Hematopoietic multipotent progenitor cell treated with erythropoietin and hydrocortisone succinate and interleukin-3 and kit ligand, for 17 days (in vitro differentiated cells): ENCODE results near the gene NPEPL1.
"Not testable (repeated sequence)": the region's sequence is repeated elsewhere in the genome, so short reads cannot be mapped to it uniquely, and the experiment has no call there.

Source experiments
- DNase-seq: peaks from one replicate; pipeline ENCODE4 v3.0.0-alpha.2; 2015; ENCODE audit warnings: low spot score

The NPEPL1 gene

DNA sequence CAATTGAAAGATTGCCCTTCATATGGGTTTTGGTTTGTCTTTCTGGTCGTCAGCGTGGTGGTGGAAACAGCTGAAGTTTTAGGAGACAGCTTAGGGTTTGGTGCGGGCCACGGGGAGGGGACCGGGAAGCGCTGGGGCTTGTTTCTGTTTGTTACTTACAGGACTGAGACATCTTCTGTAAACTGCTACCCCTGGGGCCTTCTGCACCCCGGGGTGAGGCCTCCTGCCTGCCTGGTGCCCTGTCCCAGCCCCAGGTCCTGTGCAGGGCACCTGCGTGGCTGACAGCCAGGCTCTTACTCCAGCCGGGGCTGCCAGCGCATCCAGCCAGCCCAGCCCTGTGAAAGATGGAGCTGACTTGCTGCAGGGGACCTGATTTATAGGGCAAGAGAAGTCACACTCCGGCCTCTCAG is 22.8 kb downstream of the NPEPL1 start:
- no peak for DNase-seq

DNA sequence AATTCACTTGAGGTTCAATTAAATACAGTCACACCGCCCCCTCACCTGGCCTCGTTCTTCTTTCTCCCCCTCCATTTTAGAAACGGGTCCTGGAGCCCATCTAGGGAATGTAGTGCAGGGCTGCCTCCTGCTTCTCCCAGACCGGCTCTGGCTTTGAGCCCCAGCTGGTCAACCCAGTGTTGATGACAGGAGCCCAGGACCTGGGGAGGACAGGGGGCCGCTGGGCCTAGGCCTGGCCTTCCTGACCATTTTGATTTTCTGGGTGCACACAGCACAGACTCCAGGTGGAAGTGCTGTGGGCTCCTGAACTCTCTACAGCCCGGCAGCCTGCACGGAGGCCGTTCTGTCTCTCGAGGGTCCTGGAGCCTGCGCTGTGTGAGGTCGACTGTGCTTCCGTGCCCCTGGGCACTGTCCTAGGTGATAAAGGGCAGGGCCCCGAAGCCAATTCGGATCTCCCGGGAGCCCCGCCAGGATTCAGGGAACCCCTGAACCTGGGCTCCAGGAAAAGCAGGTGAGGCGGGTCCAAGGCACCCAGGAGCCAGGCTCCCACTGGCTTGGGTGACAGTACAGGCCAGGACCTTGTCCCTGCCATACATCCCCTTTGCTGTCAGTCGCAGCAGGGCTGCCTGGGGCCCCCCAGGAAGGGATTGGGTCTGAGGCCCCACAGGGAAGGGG is 23.3 kb downstream of the NPEPL1 start:
- DNase-seq = no peak

DNA sequence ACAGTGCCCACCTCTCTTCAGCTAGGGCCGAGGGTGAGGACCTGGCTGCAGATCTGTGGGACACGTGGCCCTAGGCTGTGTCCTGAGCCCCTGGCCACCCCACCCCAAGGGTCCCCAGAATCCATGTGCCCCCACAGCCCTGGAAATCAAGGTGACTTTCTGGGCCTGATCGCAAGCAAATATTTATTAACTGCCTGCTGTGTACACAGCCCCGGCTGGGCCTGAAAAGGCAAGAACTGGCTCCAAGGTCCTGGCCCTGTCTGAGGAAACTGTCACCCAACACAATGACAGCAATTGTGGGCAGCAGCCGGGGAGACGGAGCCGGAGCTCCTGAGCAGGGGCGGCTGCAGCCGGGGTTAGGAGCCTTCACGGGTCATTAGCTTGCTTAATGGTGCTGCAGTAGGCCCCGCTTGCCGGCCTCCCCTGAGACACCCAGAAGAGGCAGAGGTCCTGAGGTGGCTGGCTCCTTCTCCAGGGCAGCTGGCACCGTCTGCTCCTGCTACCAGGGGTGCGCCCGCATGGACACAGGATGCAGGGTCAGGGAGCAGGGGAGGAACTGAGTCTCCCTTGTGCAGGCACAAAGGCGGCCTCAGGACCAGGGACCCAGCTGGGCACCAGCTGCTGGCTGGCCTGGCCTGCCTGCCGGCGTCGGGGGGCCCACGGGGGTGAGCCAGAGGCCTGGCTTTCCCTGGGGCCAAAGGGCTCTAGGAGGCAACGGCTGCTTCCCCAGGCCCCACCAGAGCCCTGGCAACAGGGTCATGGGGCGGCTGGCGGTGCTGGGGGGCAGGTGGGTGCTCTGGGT is 24.1 kb downstream of the NPEPL1 start:
- DNase-seq = no peak

DNA sequence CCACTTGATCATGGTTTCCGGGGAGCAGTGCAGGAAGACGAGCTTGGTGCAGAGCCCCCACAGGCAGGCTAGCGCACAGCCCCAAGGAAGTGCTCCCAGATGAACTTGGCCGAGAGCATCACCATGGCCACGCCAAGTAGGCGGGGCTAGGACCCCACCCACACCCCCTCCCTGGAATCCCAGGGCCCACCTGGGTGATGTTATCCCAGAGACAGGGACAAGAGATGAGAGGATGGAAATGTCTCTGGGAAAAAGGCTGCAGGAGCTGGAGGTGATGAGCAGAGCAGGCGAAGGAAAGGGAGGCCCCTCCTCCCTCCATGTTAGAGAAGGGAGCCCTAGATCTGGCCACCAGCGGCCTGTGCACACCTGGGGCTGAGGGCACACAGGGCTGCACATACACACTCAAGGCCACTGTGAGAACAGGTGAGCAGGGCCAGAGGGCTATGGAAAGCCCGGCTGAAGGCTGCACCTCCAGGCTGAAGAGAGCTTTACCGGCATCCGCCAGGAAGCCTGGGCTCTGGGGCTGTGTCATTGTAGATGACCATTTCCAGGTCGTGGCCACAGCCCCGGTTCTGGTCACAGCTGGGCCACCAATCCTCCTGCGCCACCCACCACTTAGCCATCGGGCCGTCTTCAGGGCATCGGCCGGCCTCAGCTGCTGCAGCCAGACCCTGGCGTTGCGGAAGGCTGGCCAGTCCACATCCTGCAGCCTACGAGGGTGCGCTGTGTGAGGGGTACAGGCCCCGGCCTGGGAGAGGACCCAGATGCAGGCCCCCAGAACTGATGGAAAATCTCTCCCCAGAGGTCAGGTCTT is 24.9 kb downstream of the NPEPL1 start:
- DNase-seq = no peak

DNA sequence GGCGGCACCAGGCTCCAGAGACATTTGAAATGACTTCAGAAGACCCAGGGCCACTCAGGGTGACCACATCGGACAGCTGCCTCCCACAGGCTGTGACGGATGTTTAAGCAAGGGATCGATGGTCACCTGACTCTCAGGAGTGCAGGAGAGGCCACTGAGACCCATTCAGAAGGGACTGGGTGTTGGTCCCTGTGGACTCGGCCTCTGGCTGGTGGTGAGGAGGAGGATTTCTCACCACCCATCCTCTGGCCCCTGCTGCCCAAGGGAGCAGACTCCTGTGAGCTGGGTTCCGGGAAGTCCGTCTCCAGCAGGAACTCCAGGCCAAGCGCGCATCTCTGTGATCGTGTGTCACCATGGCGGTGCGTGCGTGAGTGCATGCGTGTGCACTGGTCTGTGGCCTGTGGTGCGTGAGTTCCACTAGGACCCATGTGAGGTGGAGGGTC is 25.5 kb downstream of the NPEPL1 start:
- DNase-seq = no peak

DNA sequence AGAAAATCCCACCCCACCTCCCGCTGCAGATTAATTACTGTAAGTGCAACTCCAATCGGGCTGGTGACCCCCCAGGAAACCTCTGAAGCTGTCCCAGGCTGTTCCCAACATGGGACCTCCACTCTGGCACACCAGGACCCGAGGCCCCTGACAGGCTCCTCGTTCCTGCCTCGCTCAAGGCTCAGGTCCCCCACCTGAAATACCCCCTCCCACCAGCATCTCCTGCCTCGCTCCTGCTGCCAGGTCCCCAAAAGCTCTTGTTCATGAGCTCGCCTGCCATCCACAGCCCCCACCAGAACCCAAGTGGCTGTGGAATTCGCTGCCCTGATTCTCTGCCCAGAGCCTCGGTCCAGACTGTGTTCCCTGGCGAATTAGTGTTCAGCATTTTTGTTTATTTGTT is 26.1 kb downstream of the NPEPL1 start:
- no peak for DNase-seq

- DNase-seq = no peak
These were observed 26.7 kb downstream of the NPEPL1 start for GRCh38 chr20:58719258-58719657.

GRCh38 chr20:58719971-58720371 is 27.4 kb downstream of the NPEPL1 start:
- DNase-seq = no peak

GRCh38 chr20:58720890-58721289 is 28.3 kb downstream of the NPEPL1 start:
- DNase-seq = no peak

GRCh38 chr20:58721951-58722778 is 29.6 kb downstream of the NPEPL1 start:
- no peak for DNase-seq

DNA sequence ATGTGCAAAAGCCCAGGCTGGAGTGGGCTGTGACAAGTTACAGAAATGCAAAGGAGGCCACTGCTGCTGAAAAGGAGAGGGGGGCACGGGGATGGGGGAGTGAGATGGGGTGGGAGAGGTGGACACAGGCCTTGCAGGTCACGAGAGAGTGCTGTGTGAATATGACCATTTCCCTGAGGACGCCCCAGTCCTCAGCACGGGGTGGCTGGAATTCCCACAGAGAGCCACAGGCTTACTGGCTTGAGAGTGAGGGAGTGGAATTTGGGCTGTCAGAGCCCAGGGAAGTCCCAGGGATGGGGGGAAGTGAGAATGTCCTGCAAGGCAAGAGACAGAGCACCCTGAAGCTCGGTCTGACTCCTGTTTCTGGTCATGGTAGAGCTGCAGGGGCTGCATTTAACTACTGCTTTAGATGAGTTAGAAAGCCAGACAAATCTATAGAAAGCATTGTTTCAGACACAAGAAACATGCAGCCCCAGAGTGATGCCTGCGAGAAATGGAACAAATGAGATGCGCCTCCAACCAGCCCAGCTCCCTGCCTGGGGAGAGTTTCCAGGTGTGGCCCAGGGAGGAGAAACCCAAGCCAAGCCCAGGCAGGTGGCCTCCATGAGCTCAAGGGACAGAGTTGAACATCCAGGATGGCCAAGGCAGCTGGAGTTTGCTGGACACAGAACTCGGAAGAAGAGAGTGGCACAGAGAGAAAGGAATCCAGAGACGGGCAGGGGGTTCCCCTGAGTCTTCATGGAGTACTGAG is 30.5 kb downstream of the NPEPL1 start:
- DNase-seq = no peak

DNA sequence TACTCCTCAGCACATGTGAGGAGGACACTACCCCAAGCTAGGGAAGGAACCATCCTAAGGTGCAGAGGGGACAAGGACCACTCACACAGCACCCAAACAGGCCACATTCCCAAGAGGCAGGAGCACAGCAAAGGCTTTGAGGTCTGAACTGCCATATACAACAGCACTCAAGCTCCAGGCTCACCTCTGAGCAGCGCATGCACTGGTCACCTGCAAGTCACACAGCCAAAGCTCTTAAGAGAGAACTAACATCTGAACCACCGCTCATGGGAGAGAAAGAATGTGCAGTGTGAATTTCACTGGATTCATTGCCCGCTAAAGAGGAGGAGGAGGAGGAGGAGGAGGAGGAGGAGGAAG is 31.0 kb downstream of the NPEPL1 start:
- DNase-seq = no peak

DNA sequence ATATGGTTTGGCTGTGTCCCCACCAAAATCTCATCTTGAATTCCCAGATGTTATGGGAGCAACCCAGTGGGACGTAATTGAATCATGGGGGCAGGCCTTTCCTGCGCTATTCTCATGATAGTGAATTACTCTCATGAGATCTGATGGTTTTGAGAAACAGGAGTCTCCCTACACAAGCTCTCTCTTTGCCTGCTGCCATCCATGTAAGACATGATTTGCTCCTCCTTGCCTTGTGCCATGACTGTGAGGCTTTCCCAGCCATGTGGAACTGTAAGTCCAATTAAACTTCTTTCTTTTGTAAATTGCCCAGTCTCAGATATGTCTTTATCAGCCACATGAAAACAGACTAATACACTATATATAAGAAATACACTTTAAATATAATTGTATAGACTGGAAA is 33.6 kb downstream of the NPEPL1 start:
- DNase-seq = not testable (repeated sequence)

GRCh38 chr20:58731192-58731591 is 38.6 kb downstream of the NPEPL1 start:
- no peak for DNase-seq

- no peak for DNase-seq
These were observed 44.6 kb downstream of the NPEPL1 start for GRCh38 chr20:58737198-58737597.

GRCh38 chr20:58740356-58741308 is 48.0 kb downstream of the NPEPL1 start:
- DNase-seq = no peak

GRCh38 chr20:58741384-58741783 is 48.8 kb downstream of the NPEPL1 start:
- no peak for DNase-seq

- no peak for DNase-seq
These were observed 50.3 kb downstream of the NPEPL1 start for GRCh38 chr20:58742668-58743566.
